Measurements from ENCODE around the gene AMMECR1L. TPM values are rescaled to one million over a fixed set of nuclear protein-coding genes. Genes with fewer than 3 reads are reported as not detected.

The AMMECR1L gene
- total and polyA plus RNA-seq, 2 experiments from 2014 or later, result 7.8 to 17.7 TPM

GRCh38 chr2:127901339-127902056 lies 15.7 kb upstream of the AMMECR1L start:
- TF ChIP-seq ZNF331 (CRISPR knock-in tag; IDR thresholded peaks at IDR 0.05; ENCODE audit: low read depth) (no peak), ZNF114 (CRISPR knock-in tag; IDR thresholded peaks at IDR 0.05) (no peak), EZH2phosphoT487 (IDR thresholded peaks at IDR 0.05; ENCODE audit: unreplicated experiment) (no peak)
- Histone ChIP-seq H3K4me2 (no peak overlapping the region), H3K9me2 (ENCODE audit: insufficient read depth) (no peaks in the 10 kb centered on the region), H2AFZ (no peak overlapping the region), H3F3A (replicated peaks; ENCODE audit: low read depth) (no peaks in the 10 kb centered on the region), H3K4me3 (no peak overlapping the region), H3K27ac (ENCODE audit: low read depth) (no peak overlapping the region), H3K36me3 (ENCODE audit: insufficient read depth) (no peaks in the 10 kb centered on the region), H3K27me3 (ENCODE audit: insufficient read depth) (no peaks in the 10 kb centered on the region), H3K79me2 (replicated peaks; ENCODE audit: insufficient read depth) (no peaks in the 10 kb centered on the region), H4K20me1 (replicated peaks; ENCODE audit: insufficient read depth) (no peaks in the 10 kb centered on the region), H3K4me1 (ENCODE audit: insufficient read depth) (no peaks in the 10 kb centered on the region)
- Mint-ChIP-seq H3K9me3 (no peaks in the 10 kb centered on the region; the same call in 2 of the 3 replicates), H3K36me3 (ENCODE audit: low read depth) (no peaks in the 10 kb centered on the region), H3K4me3 (no peak overlapping the region), H3K27me3 (ENCODE audit: insufficient read depth, low read depth, poor library complexity) (peaks cover 3% of the 10 kb centered on the region), H3K27ac (no peak overlapping the region), H3K4me1 (peaks cover 10% of the 10 kb centered on the region; the same call in 2 of the 3 replicates)
- ATAC-seq, result no peak
- no peak for DNase-seq (ENCODE audit: low spot score)

DNA sequence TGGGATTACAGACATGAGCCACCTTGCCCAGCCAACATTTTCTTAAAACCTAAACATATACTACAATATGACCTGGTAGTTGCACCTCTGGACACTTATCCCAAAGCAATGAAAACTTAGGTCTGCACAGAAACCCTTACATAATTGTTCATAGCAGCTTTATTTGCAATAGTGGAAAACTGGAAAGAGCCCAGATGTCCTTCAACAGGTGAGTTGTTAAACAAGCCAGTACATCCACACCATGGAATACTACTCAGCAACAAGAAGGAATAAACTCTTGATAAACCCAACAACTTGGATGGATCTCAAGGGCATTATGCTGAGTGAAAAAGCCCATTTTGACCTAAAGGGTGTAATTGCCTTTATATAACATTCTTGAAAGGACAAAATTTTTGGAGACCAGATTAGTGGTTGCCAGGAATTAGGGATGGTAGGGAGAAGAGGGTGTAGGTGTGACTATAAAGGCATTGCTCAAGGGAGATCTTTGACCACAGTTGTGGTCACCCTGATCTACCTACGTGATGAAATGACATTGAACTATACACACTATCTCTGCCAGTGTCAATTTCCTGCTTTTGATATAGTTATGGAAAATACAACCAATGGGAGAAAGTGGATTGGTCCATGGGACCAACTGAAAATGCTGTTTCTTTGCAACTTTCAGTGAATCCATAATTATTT lies 11.9 kb upstream of the AMMECR1L start:
- DNase-seq (ENCODE audit: low spot score), result no peak
- Histone ChIP-seq H3K36me3 (ENCODE audit: insufficient read depth) (no peaks in the 10 kb centered on the region), H3K27me3 (ENCODE audit: insufficient read depth) (no peaks in the 10 kb centered on the region), H3K4me1 (ENCODE audit: insufficient read depth) (peaks cover 7% of the 10 kb centered on the region; the same call in 1 of the 2 replicates), H2AFZ (no peak overlapping the region), H3F3A (replicated peaks; ENCODE audit: low read depth) (no peaks in the 10 kb centered on the region), H3K9me2 (ENCODE audit: insufficient read depth) (no peaks in the 10 kb centered on the region), H4K20me1 (replicated peaks; ENCODE audit: insufficient read depth) (no peaks in the 10 kb centered on the region), H3K27ac (ENCODE audit: low read depth) (no peak overlapping the region), H3K4me3 (no peak overlapping the region), H3K79me2 (replicated peaks; ENCODE audit: insufficient read depth) (no peaks in the 10 kb centered on the region), H3K4me2 (no peak overlapping the region)
- H3K4me3 Mint-ChIP-seq, result no peak overlapping the region
- H3K27ac Mint-ChIP-seq, result no peak overlapping the region
- no peak for ATAC-seq
- no peaks in the 10 kb centered on the region for H3K36me3 Mint-ChIP-seq (ENCODE audit: low read depth)
- H3K4me1 Mint-ChIP-seq, result peaks cover 11% of the 10 kb centered on the region; the same call in 2 of the 3 replicates
- H3K9me3 Mint-ChIP-seq, result no peaks in the 10 kb centered on the region
- peaks cover 3% of the 10 kb centered on the region for H3K27me3 Mint-ChIP-seq (ENCODE audit: insufficient read depth, low read depth, poor library complexity)
- no peak for TF ChIP-seq CREB1 (CRISPR knock-in tag; IDR thresholded peaks at IDR 0.05; ENCODE audit: low read depth)
- no peak for TF ChIP-seq ZNF331 (CRISPR knock-in tag; IDR thresholded peaks at IDR 0.05; ENCODE audit: low read depth)
- no peak for TF ChIP-seq JUNB (IDR thresholded peaks at IDR 0.05; ENCODE audit: unreplicated experiment)
- no peak for TF ChIP-seq POLR2AphosphoS5 (IDR thresholded peaks at IDR 0.05; ENCODE audit: low read depth)
- TF ChIP-seq NANOG (IDR thresholded peaks at IDR 0.05; ENCODE audit: borderline replicate concordance), result no peak
- TF ChIP-seq EZH2 (IDR thresholded peaks at IDR 0.05; ENCODE audit: low read depth, unreplicated experiment), result no peak
- no peak for TF ChIP-seq REST (IDR thresholded peaks at IDR 0.05; ENCODE audit: unreplicated experiment)
- TF ChIP-seq ZNF114 (CRISPR knock-in tag; IDR thresholded peaks at IDR 0.05), result no peak
- TF ChIP-seq, protein P1, sequence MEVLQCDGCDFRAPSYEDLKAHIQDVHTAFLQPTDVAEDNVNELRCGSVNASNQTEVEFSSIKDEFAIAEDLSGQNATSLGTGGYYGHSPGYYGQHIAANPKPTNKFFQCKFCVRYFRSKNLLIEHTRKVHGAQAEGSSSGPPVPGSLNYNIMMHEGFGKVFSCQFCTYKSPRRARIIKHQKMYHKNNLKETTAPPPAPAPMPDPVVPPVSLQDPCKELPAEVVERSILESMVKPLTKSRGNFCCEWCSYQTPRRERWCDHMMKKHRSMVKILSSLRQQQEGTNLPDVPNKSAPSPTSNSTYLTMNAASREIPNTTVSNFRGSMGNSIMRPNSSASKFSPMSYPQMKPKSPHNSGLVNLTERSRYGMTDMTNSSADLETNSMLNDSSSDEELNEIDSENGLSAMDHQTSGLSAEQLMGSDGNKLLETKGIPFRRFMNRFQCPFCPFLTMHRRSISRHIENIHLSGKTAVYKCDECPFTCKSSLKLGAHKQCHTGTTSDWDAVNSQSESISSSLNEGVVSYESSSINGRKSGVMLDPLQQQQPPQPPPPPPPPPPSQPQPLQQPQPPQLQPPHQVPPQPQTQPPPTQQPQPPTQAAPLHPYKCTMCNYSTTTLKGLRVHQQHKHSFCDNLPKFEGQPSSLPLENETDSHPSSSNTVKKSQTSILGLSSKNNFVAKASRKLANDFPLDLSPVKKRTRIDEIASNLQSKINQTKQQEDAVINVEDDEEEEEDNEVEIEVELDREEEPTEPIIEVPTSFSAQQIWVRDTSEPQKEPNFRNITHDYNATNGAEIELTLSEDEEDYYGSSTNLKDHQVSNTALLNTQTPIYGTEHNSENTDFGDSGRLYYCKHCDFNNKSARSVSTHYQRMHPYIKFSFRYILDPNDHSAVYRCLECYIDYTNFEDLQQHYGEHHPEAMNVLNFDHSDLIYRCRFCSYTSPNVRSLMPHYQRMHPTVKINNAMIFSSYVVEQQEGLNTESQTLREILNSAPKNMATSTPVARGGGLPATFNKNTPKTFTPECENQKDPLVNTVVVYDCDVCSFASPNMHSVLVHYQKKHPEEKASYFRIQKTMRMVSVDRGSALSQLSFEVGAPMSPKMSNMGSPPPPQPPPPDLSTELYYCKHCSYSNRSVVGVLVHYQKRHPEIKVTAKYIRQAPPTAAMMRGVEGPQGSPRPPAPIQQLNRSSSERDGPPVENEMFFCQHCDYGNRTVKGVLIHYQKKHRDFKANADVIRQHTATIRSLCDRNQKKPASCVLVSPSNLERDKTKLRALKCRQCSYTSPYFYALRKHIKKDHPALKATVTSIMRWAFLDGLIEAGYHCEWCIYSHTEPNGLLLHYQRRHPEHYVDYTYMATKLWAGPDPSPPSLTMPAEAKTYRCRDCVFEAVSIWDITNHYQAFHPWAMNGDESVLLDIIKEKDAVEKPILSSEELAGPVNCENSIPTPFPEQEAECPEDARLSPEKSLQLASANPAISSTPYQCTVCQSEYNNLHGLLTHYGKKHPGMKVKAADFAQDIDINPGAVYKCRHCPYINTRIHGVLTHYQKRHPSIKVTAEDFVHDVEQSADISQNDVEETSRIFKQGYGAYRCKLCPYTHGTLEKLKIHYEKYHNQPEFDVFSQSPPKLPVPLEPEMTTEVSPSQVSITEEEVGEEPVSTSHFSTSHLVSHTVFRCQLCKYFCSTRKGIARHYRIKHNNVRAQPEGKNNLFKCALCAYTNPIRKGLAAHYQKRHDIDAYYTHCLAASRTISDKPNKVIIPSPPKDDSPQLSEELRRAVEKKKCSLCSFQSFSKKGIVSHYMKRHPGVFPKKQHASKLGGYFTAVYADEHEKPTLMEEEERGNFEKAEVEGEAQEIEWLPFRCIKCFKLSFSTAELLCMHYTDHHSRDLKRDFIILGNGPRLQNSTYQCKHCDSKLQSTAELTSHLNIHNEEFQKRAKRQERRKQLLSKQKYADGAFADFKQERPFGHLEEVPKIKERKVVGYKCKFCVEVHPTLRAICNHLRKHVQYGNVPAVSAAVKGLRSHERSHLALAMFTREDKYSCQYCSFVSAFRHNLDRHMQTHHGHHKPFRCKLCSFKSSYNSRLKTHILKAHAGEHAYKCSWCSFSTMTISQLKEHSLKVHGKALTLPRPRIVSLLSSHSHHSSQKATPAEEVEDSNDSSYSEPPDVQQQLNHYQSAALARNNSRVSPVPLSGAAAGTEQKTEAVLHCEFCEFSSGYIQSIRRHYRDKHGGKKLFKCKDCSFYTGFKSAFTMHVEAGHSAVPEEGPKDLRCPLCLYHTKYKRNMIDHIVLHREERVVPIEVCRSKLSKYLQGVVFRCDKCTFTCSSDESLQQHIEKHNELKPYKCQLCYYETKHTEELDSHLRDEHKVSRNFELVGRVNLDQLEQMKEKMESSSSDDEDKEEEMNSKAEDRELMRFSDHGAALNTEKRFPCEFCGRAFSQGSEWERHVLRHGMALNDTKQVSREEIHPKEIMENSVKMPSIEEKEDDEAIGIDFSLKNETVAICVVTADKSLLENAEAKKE (CRISPR knock-in tag; IDR thresholded peaks at IDR 0.05), result no peak
